ENCODE data around the gene COL6A2.

Gene COL6A2

DNA sequence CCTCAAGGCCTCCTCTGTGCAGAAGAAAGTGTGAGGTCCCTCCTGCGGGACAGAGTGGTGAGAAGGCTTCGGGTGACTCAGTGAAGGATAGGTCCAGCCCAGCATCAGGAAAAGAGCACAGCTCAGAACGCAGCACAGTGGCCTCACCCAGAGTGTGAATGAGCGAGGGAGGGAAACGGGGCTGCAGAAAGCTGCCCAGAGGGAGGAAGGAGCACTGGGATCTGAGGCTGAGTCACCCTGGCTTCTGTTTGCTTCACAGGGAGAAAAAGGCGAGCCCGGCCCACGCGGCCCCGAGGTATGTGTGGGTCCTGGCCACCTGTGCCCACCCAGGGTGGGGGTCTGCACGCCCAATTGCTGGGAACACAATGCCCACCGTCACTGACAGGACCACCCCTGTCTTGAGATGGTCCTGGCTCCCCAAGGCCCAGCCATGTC is 24.3 kb downstream of the COL6A2 start:
- TF ChIP-seq EZH2phosphoT487 (IDR thresholded peaks at IDR 0.05; ENCODE audit: borderline replicate concordance, low read length): no peak
- TF ChIP-seq, protein P1, sequence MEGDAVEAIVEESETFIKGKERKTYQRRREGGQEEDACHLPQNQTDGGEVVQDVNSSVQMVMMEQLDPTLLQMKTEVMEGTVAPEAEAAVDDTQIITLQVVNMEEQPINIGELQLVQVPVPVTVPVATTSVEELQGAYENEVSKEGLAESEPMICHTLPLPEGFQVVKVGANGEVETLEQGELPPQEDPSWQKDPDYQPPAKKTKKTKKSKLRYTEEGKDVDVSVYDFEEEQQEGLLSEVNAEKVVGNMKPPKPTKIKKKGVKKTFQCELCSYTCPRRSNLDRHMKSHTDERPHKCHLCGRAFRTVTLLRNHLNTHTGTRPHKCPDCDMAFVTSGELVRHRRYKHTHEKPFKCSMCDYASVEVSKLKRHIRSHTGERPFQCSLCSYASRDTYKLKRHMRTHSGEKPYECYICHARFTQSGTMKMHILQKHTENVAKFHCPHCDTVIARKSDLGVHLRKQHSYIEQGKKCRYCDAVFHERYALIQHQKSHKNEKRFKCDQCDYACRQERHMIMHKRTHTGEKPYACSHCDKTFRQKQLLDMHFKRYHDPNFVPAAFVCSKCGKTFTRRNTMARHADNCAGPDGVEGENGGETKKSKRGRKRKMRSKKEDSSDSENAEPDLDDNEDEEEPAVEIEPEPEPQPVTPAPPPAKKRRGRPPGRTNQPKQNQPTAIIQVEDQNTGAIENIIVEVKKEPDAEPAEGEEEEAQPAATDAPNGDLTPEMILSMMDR (IDR thresholded peaks at IDR 0.05; ENCODE audit: low read depth, low read length, poor library complexity, severe bottlenecking): no peak
- Histone ChIP-seq H3K79me2 (ENCODE audit: control insufficient read depth, low read length) (no peaks in the 10 kb centered on the region), H3K4me1 (ENCODE audit: control insufficient read depth, low read length) (no peaks in the 10 kb centered on the region), H3K9me3 (ENCODE audit: control insufficient read depth, insufficient read depth, low read length) (peaks cover 25% of the 10 kb centered on the region; the same call in 1 of the 2 replicates), H3K4me2 (ENCODE audit: low read length) (no peak overlapping the region), H3K27me3 (ENCODE audit: control insufficient read depth, low read length) (no peaks in the 10 kb centered on the region), H3F3A (ENCODE audit: control insufficient read depth, insufficient read depth) (no peaks in the 10 kb centered on the region), H3K4me3 (ENCODE audit: low read length) (no peak overlapping the region), H3K36me3 (ENCODE audit: control insufficient read depth, low read length) (no peaks in the 10 kb centered on the region), H3K27ac (ENCODE audit: low read depth, low read length) (no peak overlapping the region), H3K9me2 (replicated peaks; ENCODE audit: control insufficient read depth, low read length) (no peaks in the 10 kb centered on the region), H4K20me1 (ENCODE audit: control insufficient read depth, insufficient read depth, low read depth, low read length) (no peaks in the 10 kb centered on the region)

DNA sequence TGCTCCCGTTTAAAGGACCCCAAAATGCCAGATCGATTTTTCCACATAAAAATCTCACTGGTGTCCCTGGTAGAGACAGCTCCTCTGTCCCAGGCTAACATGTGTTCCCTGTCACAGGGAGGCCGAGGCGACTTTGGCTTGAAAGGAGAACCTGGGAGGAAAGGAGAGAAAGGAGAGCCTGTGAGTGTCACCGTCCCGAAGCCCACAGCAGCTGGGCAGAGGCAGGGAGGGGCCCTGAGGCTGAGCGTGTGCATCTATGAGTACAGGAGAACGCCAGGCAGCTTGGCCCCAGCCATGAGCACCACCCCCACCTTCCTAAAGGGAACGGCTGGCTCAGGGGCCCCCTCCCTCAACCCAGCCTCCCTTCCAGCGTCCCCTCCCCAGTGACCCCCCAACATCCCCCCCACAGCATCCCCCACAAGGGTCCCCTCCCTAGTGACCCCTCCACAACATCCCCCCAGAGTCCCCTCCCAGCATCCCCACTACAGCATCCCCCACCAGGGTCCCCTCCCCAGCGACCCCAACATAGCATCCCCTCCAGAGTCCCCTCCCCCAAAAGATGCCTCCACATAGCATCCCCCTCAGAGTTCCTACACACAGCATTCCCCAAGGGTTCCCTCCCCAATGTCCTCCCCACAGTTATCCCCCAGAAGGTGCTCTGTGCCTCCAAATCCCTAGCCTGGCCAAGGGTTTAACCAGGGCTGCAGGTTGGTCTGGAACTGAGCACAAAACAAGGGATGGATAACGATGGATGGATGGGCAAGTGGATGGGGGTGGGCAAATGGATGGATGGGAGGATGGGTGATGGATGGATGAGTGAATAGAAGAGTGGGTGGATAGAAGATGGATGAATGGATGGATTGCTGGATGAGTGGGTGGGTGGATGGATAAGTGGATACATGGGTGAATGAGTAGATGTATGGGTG is 25.1 kb downstream of the COL6A2 start:
- Histone ChIP-seq H3K9me2 (replicated peaks; ENCODE audit: control insufficient read depth, low read length) (no peaks in the 10 kb centered on the region), H3K27ac (ENCODE audit: low read depth, low read length) (no peak overlapping the region), H3K27me3 (ENCODE audit: control insufficient read depth, low read length) (no peaks in the 10 kb centered on the region), H4K20me1 (ENCODE audit: control insufficient read depth, insufficient read depth, low read depth, low read length) (no peaks in the 10 kb centered on the region), H3K36me3 (ENCODE audit: control insufficient read depth, low read length) (no peaks in the 10 kb centered on the region), H3K79me2 (ENCODE audit: control insufficient read depth, low read length) (no peaks in the 10 kb centered on the region), H3K4me1 (ENCODE audit: control insufficient read depth, low read length) (no peaks in the 10 kb centered on the region), H3K4me2 (ENCODE audit: low read length) (no peak overlapping the region), H3K4me3 (ENCODE audit: low read length) (no peak overlapping the region), H3K9me3 (ENCODE audit: control insufficient read depth, insufficient read depth, low read length) (peaks cover 27% of the 10 kb centered on the region; the same call in 1 of the 2 replicates), H3F3A (ENCODE audit: control insufficient read depth, insufficient read depth) (no peaks in the 10 kb centered on the region)
- TF ChIP-seq EZH2phosphoT487 (IDR thresholded peaks at IDR 0.05; ENCODE audit: borderline replicate concordance, low read length): no peak
- TF ChIP-seq, protein P1 (IDR thresholded peaks at IDR 0.05; ENCODE audit: low read depth, low read length, poor library complexity, severe bottlenecking): no peak

DNA sequence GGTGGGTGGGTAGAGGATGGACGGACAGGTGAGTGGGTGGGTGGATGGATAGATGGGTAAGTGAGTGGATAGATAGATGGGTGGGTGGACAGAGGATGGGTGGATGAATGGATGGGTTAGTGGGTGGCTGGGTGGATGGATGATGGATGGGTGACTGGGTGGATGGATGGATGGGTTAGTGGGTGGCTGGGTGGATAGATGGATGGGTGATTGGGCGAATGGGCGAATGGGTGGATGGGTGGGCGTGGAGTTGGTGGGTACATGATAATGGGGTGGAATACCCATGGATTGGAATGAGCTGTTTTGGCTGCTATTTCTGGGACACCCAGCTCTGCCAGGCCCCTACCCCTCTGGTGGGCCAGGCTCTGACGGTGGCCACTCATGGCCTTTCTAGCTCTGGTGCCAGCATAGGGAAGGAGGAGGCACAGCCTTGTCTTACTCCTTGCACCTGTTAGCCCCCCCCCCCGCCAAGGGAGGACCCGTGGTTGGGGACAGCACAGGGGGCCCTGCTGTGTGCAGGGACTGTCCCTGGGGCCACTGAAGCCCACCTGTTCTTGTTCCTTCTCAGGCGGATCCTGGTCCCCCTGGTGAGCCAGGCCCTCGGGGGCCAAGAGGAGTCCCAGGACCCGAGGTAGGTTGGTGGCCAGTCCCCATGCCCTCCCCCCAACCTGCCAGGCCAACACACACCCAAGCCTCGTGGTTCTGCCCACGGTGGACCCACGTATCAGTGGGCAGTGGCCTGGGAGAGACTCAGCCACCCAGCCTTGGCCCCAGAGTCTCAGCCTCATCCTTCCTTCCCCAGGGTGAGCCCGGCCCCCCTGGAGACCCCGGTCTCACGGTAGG is 26.4 kb downstream of the COL6A2 start:
- no peak overlapping the region for H3K4me3 ChIP-seq (ENCODE audit: low read length)
- H3K36me3 ChIP-seq (ENCODE audit: control insufficient read depth, low read length): no peaks in the 10 kb centered on the region
- H3K27me3 ChIP-seq (ENCODE audit: control insufficient read depth, low read length): no peaks in the 10 kb centered on the region
- no peak overlapping the region for H3K4me2 ChIP-seq (ENCODE audit: low read length)
- H3K4me1 ChIP-seq (ENCODE audit: control insufficient read depth, low read length): no peaks in the 10 kb centered on the region
- peaks cover 28% of the 10 kb centered on the region; the same call in 1 of the 2 replicates for H3K9me3 ChIP-seq (ENCODE audit: control insufficient read depth, insufficient read depth, low read length)
- H3K27ac ChIP-seq (ENCODE audit: low read depth, low read length): no peak overlapping the region
- no peak for TF ChIP-seq EZH2phosphoT487 (IDR thresholded peaks at IDR 0.05; ENCODE audit: borderline replicate concordance, low read length)
- TF ChIP-seq, protein P1 (IDR thresholded peaks at IDR 0.05; ENCODE audit: low read depth, low read length, poor library complexity, severe bottlenecking): no peak
- no peaks in the 10 kb centered on the region for H3K79me2 ChIP-seq (ENCODE audit: control insufficient read depth, low read length)
- H3K9me2 ChIP-seq (replicated peaks; ENCODE audit: control insufficient read depth, low read length): no peaks in the 10 kb centered on the region
- H3F3A ChIP-seq (ENCODE audit: control insufficient read depth, insufficient read depth): no peaks in the 10 kb centered on the region
- no peaks in the 10 kb centered on the region for H4K20me1 ChIP-seq (ENCODE audit: control insufficient read depth, insufficient read depth, low read depth, low read length)

All from DOHH2 (cell line).